Pancreas (tissue), 10 donors: ENCODE data around the gene CYP1A1. TPM values are rescaled to one million over a fixed set of nuclear protein-coding genes. Genes with fewer than 3 reads are reported as not detected.

Source experiments
- ATAC-seq, 4 donors: fragments of 200-7000 bp; cut with Tn5 transposase; one replicate each; pipeline versions ENCODE4 v1.8.0 to v1.9.1; 2020; ENCODE audit warnings: mild to moderate bottlenecking in 4 of 4, moderate library complexity in 4 of 4
- DNase-seq, 6 donors: peaks; one replicate each; pipeline ENCODE4 v3.0.0-alpha.2; 2020
- FAIRE-seq: peaks from 2 replicates; lab custom pipeline; 2012; peaks lifted over from hg19 to GRCh38; lab: Jason Lieb, UNC
- H3K27ac ChIP-seq, 4 donors: fragments of 200-600 bp; sonication (generic); 1 replicate in 3 of 4; 2 replicates in 1 of 4; pipeline versions ENCODE4 v1.5.0 to v1.8.0; 2020
- H3K27me3 ChIP-seq, 4 donors: fragments of 200-600 bp; one replicate each; pipeline ENCODE4 v1.8.0; 2021
- H3K36me3 ChIP-seq, 3 donors: fragments of 200-600 bp; sonication (generic) in 1 of 3; one replicate each; pipeline versions ENCODE4 v1.5.0 to v1.8.0; 2020 to 2021
- H3K4me1 ChIP-seq, 3 donors: fragments of 200-600 bp; one replicate each; pipeline ENCODE4 v1.8.0; 2021
- H3K4me3 ChIP-seq, 4 donors: fragments of 200-600 bp; sonication (generic) in 2 of 4; one replicate each; pipeline versions ENCODE4 v1.5.0 to v1.8.0; 2020 to 2021
- H3K9me3 ChIP-seq, 4 donors: fragments of 200-600 bp; one replicate each; pipeline ENCODE4 v1.8.0; 2021
- WGBS, 2 donors: extraction: QIAGEN DNeasy Blood & Tissue Kit; methylation state at CpG; one replicate each; pipeline ENCODE4 v1.1.7; 2013; 5-methylcytosine and 5-hydroxymethylcytosine counted together
- intact Hi-C, 3 donors: fragments of 100-400 bp; cut with DNase I; formaldehyde crosslinking; loops; one replicate each; pipeline versions ENCODE4 v1.11.1 to v1.14.2; 2022
- polyA plus RNA-seq, 2 donors: library from polyadenylated mRNA; stranded (reverse); fragments of 200-250 nt; gene quantifications; one replicate each; pipeline ENCODE4 v1.2.3, GENCODE V29; 2013
- total RNA-seq, 6 donors: library from RNA; stranded (reverse); fragmentation: NEBNext Ultra II Directional in 4 of 6; extraction: Animal tissue kit (Norgen Biotek cat#: 25700) in 4 of 6; gene quantifications; one replicate each; pipeline versions ENCODE4 v1.2.1 to v1.2.4, GENCODE V29; 2021 to 2023
- TF ChIP-seq, protein P1 (sequence below), 4 donors: fragments of 200-600 bp; sonication (generic) in 3 of 4; IDR thresholded peaks; one replicate each; pipeline versions ENCODE4 v1.5.0 to v1.8.0; 2021; ENCODE audit warnings: antibody characterized with exemption in 4 of 4
- donor health status: healthy with polysubstance abuse.
- donor health status: DM: no; HTN: no; CAD: no; lungs with moderate emphysema.
- donor health status: DM: no; HTN: no; CAD: no.
- donor health status: control.
- donor health status: control.
- donor health status: Bipolar disorder and iron deficiency.
- donor health status: DM: yes; HTN: yes; CAD: no.
- donor health status: DM: no; HTN: no; CAD: no.
- donor health status: DM: no; HTN: no; CAD: no.
- donor health status: DM: yes; HTN: yes; CAD: no.

The CYP1A1 gene, protein sequence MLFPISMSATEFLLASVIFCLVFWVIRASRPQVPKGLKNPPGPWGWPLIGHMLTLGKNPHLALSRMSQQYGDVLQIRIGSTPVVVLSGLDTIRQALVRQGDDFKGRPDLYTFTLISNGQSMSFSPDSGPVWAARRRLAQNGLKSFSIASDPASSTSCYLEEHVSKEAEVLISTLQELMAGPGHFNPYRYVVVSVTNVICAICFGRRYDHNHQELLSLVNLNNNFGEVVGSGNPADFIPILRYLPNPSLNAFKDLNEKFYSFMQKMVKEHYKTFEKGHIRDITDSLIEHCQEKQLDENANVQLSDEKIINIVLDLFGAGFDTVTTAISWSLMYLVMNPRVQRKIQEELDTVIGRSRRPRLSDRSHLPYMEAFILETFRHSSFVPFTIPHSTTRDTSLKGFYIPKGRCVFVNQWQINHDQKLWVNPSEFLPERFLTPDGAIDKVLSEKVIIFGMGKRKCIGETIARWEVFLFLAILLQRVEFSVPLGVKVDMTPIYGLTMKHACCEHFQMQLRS
- total RNA-seq (under 1 TPM in 3 of 6 donors, not detected in 3; 0.12 to 0.28 (median 0.14) TPM), polyA plus RNA-seq (1 to 10 TPM in 1 of 2 donors, under 1 TPM in 1; 0.19 to 1.1 TPM)

GRCh38 chr15:74725225-74725774 lies at the start of gene CYP1A1:
CYP1A1 (minus strand) TSS chr15:74725528; CDS start chr15:74723097, 2,431 bp downstream.
- intact Hi-C loops = no loop called here

DNA sequence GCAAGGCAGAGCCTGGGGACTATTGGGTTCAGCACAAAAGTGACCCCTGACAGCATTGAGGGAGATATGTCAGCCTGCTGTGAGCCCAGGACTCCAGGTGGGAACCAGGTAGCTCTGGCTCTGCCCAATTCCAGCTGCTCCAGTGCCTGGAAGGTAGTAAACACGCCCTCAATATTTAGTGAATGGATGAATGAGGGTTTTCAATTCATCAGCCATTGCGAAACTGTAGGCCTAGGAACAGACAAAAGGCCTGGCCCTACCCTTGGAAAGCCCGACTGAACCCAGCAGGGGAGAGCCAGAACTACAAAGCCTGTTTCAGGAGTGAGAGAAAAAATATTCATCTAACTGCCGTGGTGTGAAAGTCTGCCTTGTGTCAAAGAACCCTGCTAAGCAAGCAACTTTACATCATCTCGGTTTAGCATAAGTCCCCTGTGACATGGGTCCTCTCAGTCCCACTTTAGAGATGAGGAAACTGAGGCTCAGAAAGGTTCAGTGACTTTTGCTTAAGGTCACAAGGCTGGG lies 48.5 kb upstream of the CYP1A1 start:
- no peaks in the 10 kb centered on the region for H3K4me1 ChIP-seq
- H3K36me3 ChIP-seq = no peaks in the 10 kb centered on the region
- WGBS, 2 donors = 64 to 72% methylated on average over 5 of the region's 5 CpGs
- TF ChIP-seq, protein P1, sequence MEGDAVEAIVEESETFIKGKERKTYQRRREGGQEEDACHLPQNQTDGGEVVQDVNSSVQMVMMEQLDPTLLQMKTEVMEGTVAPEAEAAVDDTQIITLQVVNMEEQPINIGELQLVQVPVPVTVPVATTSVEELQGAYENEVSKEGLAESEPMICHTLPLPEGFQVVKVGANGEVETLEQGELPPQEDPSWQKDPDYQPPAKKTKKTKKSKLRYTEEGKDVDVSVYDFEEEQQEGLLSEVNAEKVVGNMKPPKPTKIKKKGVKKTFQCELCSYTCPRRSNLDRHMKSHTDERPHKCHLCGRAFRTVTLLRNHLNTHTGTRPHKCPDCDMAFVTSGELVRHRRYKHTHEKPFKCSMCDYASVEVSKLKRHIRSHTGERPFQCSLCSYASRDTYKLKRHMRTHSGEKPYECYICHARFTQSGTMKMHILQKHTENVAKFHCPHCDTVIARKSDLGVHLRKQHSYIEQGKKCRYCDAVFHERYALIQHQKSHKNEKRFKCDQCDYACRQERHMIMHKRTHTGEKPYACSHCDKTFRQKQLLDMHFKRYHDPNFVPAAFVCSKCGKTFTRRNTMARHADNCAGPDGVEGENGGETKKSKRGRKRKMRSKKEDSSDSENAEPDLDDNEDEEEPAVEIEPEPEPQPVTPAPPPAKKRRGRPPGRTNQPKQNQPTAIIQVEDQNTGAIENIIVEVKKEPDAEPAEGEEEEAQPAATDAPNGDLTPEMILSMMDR (IDR thresholded peaks at IDR 0.05) = no peak
- FAIRE-seq (no peak), ATAC-seq (no peak), DNase-seq (no peak)
- H3K27me3 ChIP-seq = no peaks in the 10 kb centered on the region
- no peak overlapping the region for H3K27ac ChIP-seq
- H3K9me3 ChIP-seq = no peaks in the 10 kb centered on the region
- intact Hi-C loops = loop anchor here (5.0 to 10.0 kb wide), 2 partner anchors 171 to 179 kb away; no protein-coding TSS in a partner anchor
- H3K4me3 ChIP-seq = no peak overlapping the region

More at GRCh38 chr15:74725225-74725774, at the start of gene CYP1A1:
- H3K36me3 ChIP-seq = no peaks in the 10 kb centered on the region
- ATAC-seq (peak; percentile 90 to 93 (median 92)), DNase-seq (peak; percentile 49 to 83 (median 66)), FAIRE-seq (no peak)
- peak within 1 kb of the TSS; percentile 45 to 69 (median 50) for H3K4me3 ChIP-seq
- no peak within 1 kb of the TSS for H3K27ac ChIP-seq
- peaks cover 0 to 5% (median 0%) of the 10 kb centered on the region in 3 donors for H3K4me1 ChIP-seq
- no peaks in the 10 kb centered on the region for H3K9me3 ChIP-seq
- no peaks in the 10 kb centered on the region for H3K27me3 ChIP-seq
- 0 to 2% methylated on average over 7 to 10 of the region's 10 CpGs for WGBS, 2 donors
- TF ChIP-seq, protein P1 (IDR thresholded peaks at IDR 0.05) = no peak

GRCh38 chr15:74773329-74773728 lies 48.0 kb upstream of the CYP1A1 start:
- H3K9me3 ChIP-seq = no peaks in the 10 kb centered on the region
- ATAC-seq = no peak
- TF ChIP-seq, protein P1 (IDR thresholded peaks at IDR 0.05) = no peak
- H3K27me3 ChIP-seq = no peaks in the 10 kb centered on the region
- H3K27ac ChIP-seq = no peak overlapping the region
- H3K4me1 ChIP-seq = no peaks in the 10 kb centered on the region
- 83 to 88% methylated on average over 5 of the region's 5 CpGs for WGBS, 2 donors
- no peak for FAIRE-seq
- no peaks in the 10 kb centered on the region for H3K36me3 ChIP-seq
- DNase-seq = no peak
- intact Hi-C loops = loop anchor here (5.0 to 10.0 kb wide), 2 partner anchors 171 to 179 kb away; no protein-coding TSS in a partner anchor
- H3K4me3 ChIP-seq = no peak overlapping the region

DNA sequence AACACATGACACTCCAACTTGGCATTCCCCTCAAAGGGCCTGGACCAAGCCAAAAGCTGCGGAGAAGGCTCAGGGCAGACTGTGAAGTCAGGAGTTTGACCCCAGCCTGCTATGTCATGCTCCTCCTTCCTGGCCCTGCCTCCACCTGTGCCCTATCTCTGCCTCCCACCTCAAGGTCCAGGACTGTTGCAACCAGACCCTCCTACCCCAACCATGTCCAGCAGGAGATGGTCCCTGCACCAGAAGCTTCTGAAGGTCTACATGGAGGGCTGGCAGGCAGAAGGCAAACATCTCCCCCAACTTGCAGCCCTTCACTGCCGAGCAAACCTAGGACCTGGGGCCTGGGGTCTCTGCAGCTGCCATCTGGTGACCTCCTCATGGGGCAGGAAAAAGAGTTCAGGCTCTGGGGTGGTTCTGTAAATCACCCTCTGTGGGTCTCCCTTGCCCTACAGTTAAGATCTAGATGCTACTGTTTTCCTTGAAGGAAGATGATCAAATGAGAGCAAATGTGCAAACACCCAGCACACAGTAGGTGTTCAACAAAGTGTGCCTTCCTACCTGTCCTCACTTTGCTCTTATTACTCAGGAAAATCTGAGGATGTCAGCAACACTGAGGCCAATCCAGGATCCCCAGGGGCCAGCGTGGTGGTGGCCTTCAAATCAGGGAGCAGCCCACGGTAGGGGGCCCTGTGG lies 45.0 kb upstream of the CYP1A1 start:
- WGBS, 2 donors = 39 to 55% methylated on average over 4 of the region's 4 CpGs
- H3K27me3 ChIP-seq = no peaks in the 10 kb centered on the region
- DNase-seq = peak in 1 of 6 donors; percentile 16
- no peaks in the 10 kb centered on the region for H3K4me1 ChIP-seq
- no peaks in the 10 kb centered on the region for H3K9me3 ChIP-seq
- no peaks in the 10 kb centered on the region for H3K36me3 ChIP-seq
- ATAC-seq = no peak
- intact Hi-C loops = loop anchor here (5.0 to 10.0 kb wide), 2 partner anchors 174 to 182 kb away; no protein-coding TSS in a partner anchor
- no peak overlapping the region for H3K4me3 ChIP-seq
- no peak overlapping the region for H3K27ac ChIP-seq
- TF ChIP-seq, protein P1 (IDR thresholded peaks at IDR 0.05) = no peak
- FAIRE-seq = no peak
